Tibial nerve (tissue), 4 donors: ENCODE measurements around the gene RARS1. TPM values are rescaled to one million over a fixed set of nuclear protein-coding genes. Genes with fewer than 3 reads are reported as not detected.

Experiments
- DNase-seq, 2 donors: peaks; one replicate each; pipeline ENCODE4 v3.0.0-alpha.2; 2019; ENCODE audit warnings: low spot score in 2 of 2
- H3K27ac ChIP-seq, 4 donors: fragments of 200-600 bp; sonication (generic) in 3 of 4; one replicate each; pipeline ENCODE4 v1.5.1; 2017 to 2019; ENCODE audit warnings: mild to moderate bottlenecking in 1 of 4
- H3K27me3 ChIP-seq, 2 donors: fragments of 200-600 bp; sonication (generic) in 1 of 2; one replicate each; pipeline versions ENCODE4 v1.5.1 to v1.6.0; 2017 to 2019
- H3K36me3 ChIP-seq, 3 donors: fragments of 200-600 bp; sonication (generic); one replicate each; pipeline ENCODE4 v1.5.1; 2018 to 2019
- H3K4me1 ChIP-seq, 4 donors: fragments of 200-600 bp; sonication (generic) in 3 of 4; one replicate each; pipeline ENCODE4 v1.5.1; 2017 to 2019
- H3K4me3 ChIP-seq, 4 donors: fragments of 200-600 bp; sonication (generic) in 3 of 4; one replicate each; pipeline ENCODE4 v1.5.1; 2017 to 2019; ENCODE audit warnings: mild to moderate bottlenecking in 1 of 4, moderate library complexity in 1 of 4
- H3K9me3 ChIP-seq, 4 donors: fragments of 200-600 bp; sonication (generic) in 3 of 4; one replicate each; pipeline ENCODE4 v1.5.1; 2017 to 2019
- EP300 ChIP-seq, 2 donors: sonication (generic); formaldehyde crosslinking; IDR thresholded peaks; one replicate each; pipeline ENCODE4 v1.6.1; 2017; ENCODE audit warnings: antibody characterized with exemption in 2 of 2, mild to moderate bottlenecking in 1 of 2
- POLR2A ChIP-seq, 2 donors: fragments of 450-650 bp; IDR thresholded peaks; one replicate each; pipeline ENCODE4 v1.6.1; 2017; ENCODE audit warnings: antibody characterized with exemption in 2 of 2, mild to moderate bottlenecking in 2 of 2, moderate library complexity in 2 of 2
- WGBS, 2 donors: methylation state at CpG; one replicate each; pipeline ENCODE4 v1.1.5; 2018; 5-methylcytosine and 5-hydroxymethylcytosine counted together
- total RNA-seq, 4 donors: library from RNA; depleted of rRNA; stranded (reverse); fragments of >200 nt; gene quantifications; one replicate each; pipeline ENCODE4 v1.1.0, GENCODE V29; 2016
- TF ChIP-seq, protein P1 (sequence below), 5 experiments: fragments of 200-600 bp in 3 of 5; fragments of 450-650 bp in 2 of 5; sonication (generic) in 3 of 5; IDR thresholded peaks; one replicate each; pipeline ENCODE4 v1.5.1; 2016 to 2019; ENCODE audit warnings: antibody characterized with exemption in 5 of 5, mild to moderate bottlenecking in 3 of 5, moderate library complexity in 2 of 5

Gene RARS1
- total RNA-seq, 4 donors from 2014 or later: 42.8 to 56.8 (median 52.9) TPM

DNA sequence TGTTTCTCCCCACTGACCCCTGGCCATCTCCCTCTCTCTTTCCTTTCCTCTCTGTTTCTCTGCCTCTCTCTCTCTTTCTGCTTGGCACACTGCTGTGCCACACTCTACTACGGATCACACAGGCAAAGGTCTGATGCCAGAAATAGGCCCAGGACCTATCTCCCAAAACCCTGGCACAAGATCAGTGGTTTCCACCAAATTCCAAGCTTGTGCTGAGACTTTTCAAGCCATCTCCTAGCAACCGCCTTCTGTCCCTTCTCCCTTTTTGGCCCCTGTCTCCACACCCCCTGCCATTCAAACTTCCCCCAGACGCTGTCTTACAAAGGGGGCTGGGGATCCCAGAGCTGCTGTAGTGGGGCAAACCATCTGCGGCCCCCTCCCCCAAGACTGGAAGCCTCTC, 38.5 kb upstream of the RARS1 start:
- H3K27ac ChIP-seq: no peak overlapping the region
- WGBS, 2 donors: 64 to 73% methylated on average over 4 of the region's 4 CpGs
- TF ChIP-seq EP300 (IDR thresholded peaks at IDR 0.05): no peak
- no peak for TF ChIP-seq POLR2A (IDR thresholded peaks at IDR 0.05)
- TF ChIP-seq, protein P1, sequence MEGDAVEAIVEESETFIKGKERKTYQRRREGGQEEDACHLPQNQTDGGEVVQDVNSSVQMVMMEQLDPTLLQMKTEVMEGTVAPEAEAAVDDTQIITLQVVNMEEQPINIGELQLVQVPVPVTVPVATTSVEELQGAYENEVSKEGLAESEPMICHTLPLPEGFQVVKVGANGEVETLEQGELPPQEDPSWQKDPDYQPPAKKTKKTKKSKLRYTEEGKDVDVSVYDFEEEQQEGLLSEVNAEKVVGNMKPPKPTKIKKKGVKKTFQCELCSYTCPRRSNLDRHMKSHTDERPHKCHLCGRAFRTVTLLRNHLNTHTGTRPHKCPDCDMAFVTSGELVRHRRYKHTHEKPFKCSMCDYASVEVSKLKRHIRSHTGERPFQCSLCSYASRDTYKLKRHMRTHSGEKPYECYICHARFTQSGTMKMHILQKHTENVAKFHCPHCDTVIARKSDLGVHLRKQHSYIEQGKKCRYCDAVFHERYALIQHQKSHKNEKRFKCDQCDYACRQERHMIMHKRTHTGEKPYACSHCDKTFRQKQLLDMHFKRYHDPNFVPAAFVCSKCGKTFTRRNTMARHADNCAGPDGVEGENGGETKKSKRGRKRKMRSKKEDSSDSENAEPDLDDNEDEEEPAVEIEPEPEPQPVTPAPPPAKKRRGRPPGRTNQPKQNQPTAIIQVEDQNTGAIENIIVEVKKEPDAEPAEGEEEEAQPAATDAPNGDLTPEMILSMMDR (IDR thresholded peaks at IDR 0.05): no peak

GRCh38 chr5:168449166-168449565, 37.1 kb upstream of the RARS1 start:
- 90 to 91% methylated on average over 2 of the region's 2 CpGs for WGBS, 2 donors
- H3K9me3 ChIP-seq: no peaks in the 10 kb centered on the region
- DNase-seq: no peak
- H3K27ac ChIP-seq: no peak overlapping the region
- TF ChIP-seq EP300 (IDR thresholded peaks at IDR 0.05) (no peak), POLR2A (IDR thresholded peaks at IDR 0.05) (no peak)
- TF ChIP-seq, protein P1 (IDR thresholded peaks at IDR 0.05): no peak
- H3K4me3 ChIP-seq: no peak overlapping the region
- H3K4me1 ChIP-seq: no peaks in the 10 kb centered on the region
- H3K27me3 ChIP-seq: no peaks in the 10 kb centered on the region
- H3K36me3 ChIP-seq: no peaks in the 10 kb centered on the region

More for the DNA sequence above, 38.5 kb upstream of the RARS1 start:
- no peak for DNase-seq
- Histone ChIP-seq H3K36me3 (no peaks in the 10 kb centered on the region), H3K4me3 (no peak overlapping the region), H3K27me3 (no peaks in the 10 kb centered on the region), H3K9me3 (no peaks in the 10 kb centered on the region), H3K4me1 (no peaks in the 10 kb centered on the region)

GRCh38 chr5:168451565-168451964, 34.7 kb upstream of the RARS1 start:
- no peak for TF ChIP-seq POLR2A (IDR thresholded peaks at IDR 0.05)
- TF ChIP-seq, protein P1 (IDR thresholded peaks at IDR 0.05): no peak
- no peak for TF ChIP-seq EP300 (IDR thresholded peaks at IDR 0.05)
- H3K27ac ChIP-seq: no peak overlapping the region
- no peak overlapping the region for H3K4me3 ChIP-seq
- no peaks in the 10 kb centered on the region for H3K36me3 ChIP-seq
- 78 to 94% methylated on average over 3 of the region's 3 CpGs for WGBS, 2 donors
- no peaks in the 10 kb centered on the region for H3K27me3 ChIP-seq
- H3K4me1 ChIP-seq: no peaks in the 10 kb centered on the region
- H3K9me3 ChIP-seq: no peaks in the 10 kb centered on the region
- no peak for DNase-seq

DNA sequence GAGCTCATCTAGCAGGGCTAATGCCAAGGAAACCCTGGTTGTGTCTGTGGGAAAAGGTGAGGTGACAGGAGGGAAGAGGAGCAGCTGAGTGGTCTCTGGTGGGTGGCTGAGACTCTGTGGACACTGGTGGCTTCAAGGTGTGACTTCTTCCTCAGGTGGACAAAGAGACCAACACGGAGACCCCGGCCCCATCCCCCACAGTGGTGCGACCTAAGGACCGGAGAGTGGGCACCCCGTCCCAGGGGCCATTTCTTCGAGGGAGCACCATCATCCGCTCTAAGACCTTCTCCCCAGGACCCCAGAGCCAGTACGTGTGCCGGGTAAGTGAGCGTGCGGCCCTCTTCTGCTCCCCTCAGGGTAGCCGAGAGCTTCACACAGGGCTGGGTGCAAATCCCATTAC, 31.1 kb upstream of the RARS1 start:
- H3K27ac ChIP-seq: no peak overlapping the region
- WGBS, 2 donors: 92 to 95% methylated on average over 12 of the region's 12 CpGs

DNA sequence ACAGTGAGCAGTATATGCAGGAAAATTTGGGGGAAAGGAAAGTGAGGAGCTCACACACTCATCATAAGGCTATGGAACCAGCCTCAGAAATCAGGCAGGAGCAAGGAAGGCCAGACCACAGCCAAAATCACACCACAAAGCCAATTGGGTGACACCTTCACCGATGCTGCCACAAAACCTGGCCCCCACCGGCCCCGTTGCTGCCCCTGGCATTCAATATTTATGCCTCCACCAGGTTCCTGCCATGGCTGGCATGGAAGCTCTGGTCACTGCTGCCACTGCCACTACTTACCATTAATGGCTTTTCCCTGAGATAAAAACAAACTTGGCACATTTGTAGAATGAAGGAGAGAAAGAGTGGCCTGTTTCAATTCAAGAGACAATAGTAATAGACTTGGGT, 28.7 kb upstream of the RARS1 start:
- Histone ChIP-seq H3K4me3 (no peak overlapping the region), H3K27ac (no peak overlapping the region), H3K27me3 (no peaks in the 10 kb centered on the region), H3K9me3 (peaks cover 0 to 2% (median 0%) of the 10 kb centered on the region in 4 donors), H3K4me1 (no peaks in the 10 kb centered on the region), H3K36me3 (no peaks in the 10 kb centered on the region)
- TF ChIP-seq, protein P1 (IDR thresholded peaks at IDR 0.05): no peak
- no peak for TF ChIP-seq EP300 (IDR thresholded peaks at IDR 0.05)
- no peak for TF ChIP-seq POLR2A (IDR thresholded peaks at IDR 0.05)
- 94 to 100% methylated on average over 3 of the region's 3 CpGs for WGBS, 2 donors
- DNase-seq: no peak

More for the DNA sequence above, 31.1 kb upstream of the RARS1 start:
- no peak for TF ChIP-seq POLR2A (IDR thresholded peaks at IDR 0.05)
- no peak for TF ChIP-seq EP300 (IDR thresholded peaks at IDR 0.05)
- TF ChIP-seq, protein P1 (IDR thresholded peaks at IDR 0.05): no peak
- Histone ChIP-seq H3K36me3 (no peaks in the 10 kb centered on the region), H3K27me3 (no peaks in the 10 kb centered on the region), H3K9me3 (peaks cover 0 to 2% (median 0%) of the 10 kb centered on the region in 4 donors), H3K4me1 (no peaks in the 10 kb centered on the region), H3K4me3 (no peak overlapping the region)
- no peak for DNase-seq
